ENCODE results near the gene METTL1. TPM values are rescaled to one million over a fixed set of nuclear protein-coding genes. Genes with fewer than 3 reads are reported as not detected.

Gene METTL1
- polyA plus RNA-seq, 10 donors: 19.5 to 28.7 (median 25.8) TPM

DNA sequence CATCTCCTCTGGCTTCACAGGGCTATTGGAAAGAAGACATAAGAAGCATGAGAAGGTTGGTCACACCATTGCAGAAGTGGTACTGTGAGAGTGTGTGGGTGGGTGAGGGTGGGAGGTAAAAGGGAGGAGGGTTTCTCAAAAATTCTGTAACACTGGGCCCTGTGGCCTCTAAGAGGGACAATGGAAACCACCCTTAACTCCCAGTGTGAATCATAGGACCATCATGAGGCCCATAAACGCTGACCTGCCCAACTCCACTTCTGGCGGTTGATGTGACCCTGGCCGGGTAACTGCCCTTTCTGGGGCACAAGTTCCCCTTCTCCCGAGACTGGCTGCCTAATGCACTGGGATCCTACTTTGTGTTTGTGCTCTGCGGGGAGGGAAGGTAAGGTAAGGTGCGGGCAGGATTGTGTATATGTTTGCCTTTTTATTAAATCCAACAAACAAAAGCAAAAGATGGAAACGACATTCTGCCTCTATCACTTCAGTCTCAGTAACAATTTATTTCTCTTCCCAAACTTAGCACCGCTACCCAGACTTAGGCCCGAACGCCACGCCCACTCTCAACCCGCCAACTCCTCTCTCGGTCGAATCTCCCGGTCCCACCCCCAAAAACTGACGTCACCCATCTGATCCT is 551 bp downstream of the METTL1 start:
- peak in 2 of 3 donors; percentile 91 to 97 for DNase-seq

GRCh38 chr12:57770734-57771133 is 1.2 kb downstream of the METTL1 start:
- DNase-seq: no peak

GRCh38 chr12:57769594-57769993 is 2.3 kb downstream of the METTL1 start:
- no peak for DNase-seq

GRCh38 chr12:57767876-57768275 is 4.0 kb downstream of the METTL1 start:
- no peak for DNase-seq

GRCh38 chr12:57767305-57767698 is 4.6 kb downstream of the METTL1 start:
- no peak for DNase-seq

- DNase-seq: peak in 1 of 3 donors; percentile 32
Measured at GRCh38 chr12:57766464-57767304, 5.2 kb downstream of the METTL1 start, which contains the start of gene CYP27B1. CYP27B1 (minus strand) TSS chr12:57767078; CDS start chr12:57767041, 37 bp downstream.

DNA sequence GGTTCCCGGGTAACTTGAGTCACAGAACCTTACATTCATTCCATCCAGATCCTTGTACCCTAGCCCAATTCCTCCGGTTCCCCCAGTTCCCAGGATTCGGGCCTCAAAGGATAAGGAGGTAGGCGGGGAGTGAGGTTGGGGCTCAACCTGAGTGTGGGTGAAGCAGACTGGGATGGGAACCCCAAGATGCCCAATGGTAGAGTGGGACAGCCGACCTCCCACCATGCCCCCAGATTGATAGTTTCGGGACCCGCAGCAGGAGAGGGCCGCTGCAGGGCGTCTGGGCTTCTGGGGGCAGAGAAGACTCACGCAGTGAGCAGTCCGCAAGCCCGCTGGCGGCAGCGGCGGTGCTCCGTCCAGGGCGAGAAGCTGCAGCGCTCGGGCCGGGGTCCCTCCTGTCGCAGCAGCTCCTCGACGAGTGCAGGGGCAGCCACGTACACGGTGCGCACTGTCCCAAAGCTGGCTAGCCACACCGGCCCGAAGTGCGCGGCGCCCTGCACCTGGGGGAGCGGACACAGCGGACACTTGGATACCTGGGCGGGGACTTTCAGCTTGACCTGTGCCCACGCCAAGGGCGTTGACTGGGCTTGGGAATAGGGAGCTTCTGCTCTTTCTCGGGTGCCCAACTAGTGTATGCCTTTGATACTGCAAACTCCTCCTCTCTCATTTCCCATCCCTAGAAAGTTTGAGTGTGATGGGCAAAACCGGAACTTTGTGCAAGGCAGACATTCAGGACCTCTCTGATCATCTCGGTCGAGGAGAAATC is 6.0 kb downstream of the METTL1 start:
- DNase-seq: peak in 1 of 3 donors; percentile 26

DNA sequence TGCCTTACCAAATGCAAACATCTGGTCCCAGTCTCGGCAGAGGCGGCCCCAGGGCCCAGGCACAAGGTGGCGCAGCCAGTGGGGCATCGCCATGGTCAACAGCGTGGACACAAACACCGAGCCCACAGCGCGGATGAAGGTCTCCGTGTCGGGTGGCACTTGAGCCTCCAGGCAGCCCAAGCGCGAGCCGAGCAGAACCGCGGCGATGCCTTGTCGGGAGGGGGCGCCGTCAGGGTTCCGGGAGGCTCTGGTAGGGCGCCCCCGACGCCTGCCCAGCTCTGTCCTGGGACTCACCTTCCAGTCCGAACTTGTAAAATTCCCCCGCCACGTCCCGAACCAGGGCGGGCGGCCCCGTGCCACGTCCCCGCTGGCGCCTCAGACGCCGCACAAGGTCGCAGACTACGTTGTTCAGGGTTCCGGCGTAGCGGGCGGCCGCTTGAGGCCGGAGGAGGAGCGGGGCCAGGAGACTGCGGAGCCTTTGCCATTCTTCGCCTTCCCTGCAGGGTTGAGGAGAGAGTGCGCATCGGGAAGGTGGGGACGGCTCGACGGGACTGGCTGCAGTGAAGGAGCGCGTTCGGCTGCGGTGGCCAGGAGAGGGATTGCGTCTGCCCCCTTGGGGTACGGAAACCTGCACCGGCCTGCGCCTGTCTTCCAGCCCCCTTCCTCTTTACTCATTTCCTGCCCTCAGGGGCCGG is 6.8 kb downstream of the METTL1 start:
- peak in 1 of 3 donors; percentile 40 for DNase-seq

- no peak for DNase-seq
Measured at GRCh38 chr12:57764662-57765002, 7.3 kb downstream of the METTL1 start.

GRCh38 chr12:57763881-57764661 is 7.8 kb downstream of the METTL1 start:
- no peak for DNase-seq

GRCh38 chr12:57762463-57762862 is 9.4 kb downstream of the METTL1 start:
- no peak for DNase-seq

GRCh38 chr12:57761391-57761998 is 10.4 kb downstream of the METTL1 start:
- no peak for DNase-seq

- DNase-seq: peak in 1 of 3 donors; percentile 32
Measured at GRCh38 chr12:57760347-57760982, 11.4 kb downstream of the METTL1 start.

DNA sequence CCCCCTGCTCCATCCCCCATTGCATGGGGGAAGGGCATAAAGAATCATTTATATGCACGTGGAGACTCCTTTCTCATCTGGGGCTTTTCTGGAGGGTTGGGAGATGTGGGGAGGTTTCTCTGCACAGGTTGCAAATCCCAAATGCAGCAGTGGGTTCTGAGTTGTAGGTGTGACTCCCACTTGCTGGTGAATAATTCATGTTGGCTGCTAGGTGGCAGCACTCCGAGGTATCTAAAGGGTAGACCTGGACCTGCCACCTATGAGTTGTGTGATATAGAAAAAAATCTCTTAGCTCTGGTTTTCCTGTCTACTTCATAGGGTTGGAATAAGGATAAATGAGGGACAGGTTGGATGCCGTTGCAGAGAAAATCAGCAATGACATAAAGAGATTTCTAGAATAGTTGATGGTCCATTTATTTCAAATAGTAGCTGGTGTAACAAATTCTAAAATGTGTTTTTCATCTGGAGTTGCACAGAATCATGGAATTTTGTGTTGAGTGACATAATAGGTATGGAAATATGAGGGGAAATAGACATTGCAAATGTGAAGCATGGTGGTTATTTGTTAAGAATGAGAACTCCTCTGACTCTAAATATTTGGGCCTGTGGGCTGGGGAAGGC is 12.4 kb downstream of the METTL1 start:
- no peak for DNase-seq

DNA sequence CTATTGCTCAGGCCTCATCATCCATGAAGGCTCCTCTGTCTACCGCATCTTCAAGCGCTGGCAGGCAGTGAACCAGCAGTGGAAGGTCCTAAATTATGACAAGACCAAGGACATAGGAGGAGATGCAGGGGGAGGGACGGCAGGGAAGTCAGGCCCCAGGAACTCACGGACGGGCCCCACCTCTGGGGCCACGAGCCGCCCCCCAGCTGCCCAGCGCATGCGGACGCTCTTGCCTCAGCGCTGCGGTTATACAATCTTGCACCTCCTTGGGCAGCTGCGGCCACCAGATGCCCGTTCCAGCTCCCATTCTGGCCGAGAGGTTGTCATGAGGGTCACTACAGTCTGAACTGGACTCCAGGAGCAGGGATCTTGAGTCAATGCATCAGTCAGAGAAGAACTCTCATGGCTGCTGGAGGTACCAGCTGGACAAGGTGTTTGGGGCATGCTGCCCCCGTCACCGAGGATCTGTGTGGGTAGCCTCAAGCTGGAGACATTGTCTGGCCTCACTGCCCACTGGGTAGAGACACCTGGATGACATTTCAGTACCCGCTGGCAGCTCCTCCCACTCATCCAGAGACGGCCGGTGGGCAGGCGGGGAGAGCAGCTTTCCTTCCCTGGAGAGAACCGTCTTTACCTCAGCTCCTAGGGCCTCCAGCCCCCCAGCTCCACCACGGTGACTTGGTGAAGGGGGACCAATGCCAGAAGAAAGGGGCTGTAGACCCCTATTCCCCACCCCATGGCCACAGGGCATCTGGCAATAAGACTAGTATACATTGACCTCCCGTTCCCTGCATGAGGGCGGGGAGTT is 13.1 kb downstream of the METTL1 start:
- DNase-seq: no peak

- DNase-seq: no peak
Measured at GRCh38 chr12:57757771-57758170, 14.1 kb downstream of the METTL1 start.

- peak in 1 of 3 donors; percentile 39 for DNase-seq
Measured at GRCh38 chr12:57756406-57757341, 15.2 kb downstream of the METTL1 start.

Measured in muscle of back (tissue), 11 donors.